GM23338 (cell line): Measurements from ENCODE around the gene CCDC174. TPM values are rescaled to one million over a fixed set of nuclear protein-coding genes. Genes with fewer than 3 reads are reported as not detected.

Experiments
- ATAC-seq: fragments of 200-7000 bp; cut with Tn5 transposase; 3 replicates; pipeline ENCODE4 v1.9.1; 2020
- DNase-seq: peaks from one replicate; pipeline ENCODE4 v3.0.0-alpha.2; 2015; ENCODE audit warnings: low spot score
- H2AFZ ChIP-seq: fragments of 200-600 bp; sonication (generic); 2 replicates; pipeline ENCODE4 v1.8.0; 2016; ENCODE audit warnings: antibody characterized with exemption, mild to moderate bottlenecking, moderate library complexity
- H3F3A ChIP-seq: fragments of 200-600 bp; sonication (generic); replicated peaks from 2 replicates; pipeline ENCODE4 v1.8.0; 2017; ENCODE audit warnings: antibody characterized with exemption, mixed run types, low read depth
- H3K27ac ChIP-seq: fragments of 200-600 bp; sonication (generic); 2 replicates; pipeline ENCODE4 v1.6.1; 2016; ENCODE audit warnings: low read depth
- H3K27me3 ChIP-seq: fragments of 200-600 bp; sonication (generic); 2 replicates; pipeline ENCODE4 v1.8.0; 2016; ENCODE audit warnings: mild to moderate bottlenecking, mixed run types, moderate library complexity; ENCODE audit not compliant: insufficient read depth
- H3K36me3 ChIP-seq: fragments of 200-600 bp; sonication (generic); 2 replicates; pipeline ENCODE4 v1.8.0; 2016; ENCODE audit warnings: mild to moderate bottlenecking; ENCODE audit not compliant: insufficient read depth
- H3K4me1 ChIP-seq: fragments of 200-600 bp; sonication (generic); 2 replicates; pipeline ENCODE4 v1.8.0; 2016; ENCODE audit warnings: mild to moderate bottlenecking, moderate library complexity; ENCODE audit not compliant: insufficient read depth
- H3K4me2 ChIP-seq: fragments of 200-600 bp; sonication (generic); 2 replicates; pipeline ENCODE4 v1.7.1; 2017; ENCODE audit warnings: mixed run types
- H3K4me3 ChIP-seq: fragments of 200-600 bp; sonication (generic); 2 replicates; pipeline ENCODE4 v1.6.1; 2016; ENCODE audit warnings: mixed run types
- H3K79me2 ChIP-seq: fragments of 200-600 bp; sonication (generic); replicated peaks from 2 replicates; pipeline ENCODE4 v1.8.0; 2017; ENCODE audit warnings: mild to moderate bottlenecking; ENCODE audit not compliant: insufficient read depth
- H3K9me2 ChIP-seq: fragments of 200-600 bp; sonication (generic); 2 replicates; pipeline ENCODE4 v1.8.0; 2017; ENCODE audit not compliant: insufficient read depth
- H4K20me1 ChIP-seq: fragments of 200-600 bp; sonication (generic); replicated peaks from 2 replicates; pipeline ENCODE4 v1.8.0; 2017; ENCODE audit warnings: mild to moderate bottlenecking; ENCODE audit not compliant: insufficient read depth
- H3K27ac Mint-ChIP-seq: 2 replicates; pipeline ENCODE4 v1.8.0; 2020; ENCODE audit warnings: inconsistent platforms, mild to moderate bottlenecking, moderate library complexity, mixed read lengths
- H3K27me3 Mint-ChIP-seq: 3 replicates; pipeline ENCODE4 v1.8.0; 2022; ENCODE audit warnings: low read depth, mild to moderate bottlenecking, moderate library complexity, mixed read lengths, inconsistent platforms; ENCODE audit not compliant: insufficient read depth, poor library complexity
- H3K36me3 Mint-ChIP-seq: 3 replicates; pipeline ENCODE4 v1.8.0; 2021; ENCODE audit warnings: low read depth, mild to moderate bottlenecking, inconsistent platforms, moderate library complexity, mixed read lengths
- H3K4me1 Mint-ChIP-seq: 3 replicates; pipeline ENCODE4 v1.8.0; 2020; ENCODE audit warnings: mild to moderate bottlenecking, inconsistent platforms, mixed read lengths
- H3K4me3 Mint-ChIP-seq: 3 replicates; pipeline ENCODE4 v1.8.0; 2021; ENCODE audit warnings: moderate library complexity, mild to moderate bottlenecking, inconsistent platforms, mixed read lengths
- H3K9me3 Mint-ChIP-seq: 3 replicates; pipeline ENCODE4 v1.8.0; 2020; ENCODE audit warnings: moderate library complexity, mild to moderate bottlenecking, inconsistent platforms, mixed read lengths
- CREB1 ChIP-seq: fragments of 250-450 bp; sonication (Bioruptor Pico); IDR thresholded peaks from 2 replicates; pipeline ENCODE4 v1.5.0; 2020; ENCODE audit warnings: low read depth, mild to moderate bottlenecking, moderate library complexity
- CTCF ChIP-seq, 2 experiments: fragments of 200-600 bp in 1 of 2; sonication (generic) in 1 of 2; conservative IDR thresholded peaks; 2 replicates each; pipeline versions ENCODE4 v1.5.1 to v1.6.1; 2016 to 2017; ENCODE audit warnings: antibody characterized with exemption in 2 of 2, low read depth in 2 of 2, mild to moderate bottlenecking in 2 of 2, moderate library complexity in 1 of 2
- ETS1 ChIP-seq: IDR thresholded peaks from 2 replicates; pipeline ENCODE4 v1.6.1; 2016; ENCODE audit warnings: antibody characterized with exemption
- EZH2 ChIP-seq: fragments of 200-600 bp; sonication (generic); IDR thresholded peaks from one replicate; pipeline ENCODE4 v1.8.0; 2017; ENCODE audit warnings: antibody characterized with exemption, mild to moderate bottlenecking, low read depth; ENCODE audit not compliant: unreplicated experiment
- EZH2phosphoT487 ChIP-seq: fragments of 200-600 bp; sonication (generic); IDR thresholded peaks from one replicate; pipeline ENCODE4 v1.8.1; 2018; ENCODE audit warnings: antibody characterized with exemption; ENCODE audit not compliant: unreplicated experiment
- JUNB ChIP-seq: IDR thresholded peaks from one replicate; pipeline ENCODE4 v1.6.1; 2016; ENCODE audit warnings: antibody characterized with exemption; ENCODE audit not compliant: unreplicated experiment
- NANOG ChIP-seq: IDR thresholded peaks from 2 replicates; pipeline ENCODE4 v1.6.1; 2016; ENCODE audit warnings: antibody characterized with exemption, borderline replicate concordance
- STAT1 ChIP-seq: IDR thresholded peaks from one replicate; pipeline ENCODE4 v1.6.1; 2016; ENCODE audit warnings: antibody characterized with exemption; ENCODE audit not compliant: unreplicated experiment
- ZNF331 ChIP-seq: fragments of 250-450 bp; sonication (Bioruptor Pico); IDR thresholded peaks from 2 replicates; pipeline ENCODE4 v1.5.0; 2020; ENCODE audit warnings: low read depth, mild to moderate bottlenecking, moderate library complexity
- polyA plus RNA-seq: library from polyadenylated mRNA; unstranded; fragments of >200 nt; fragmentation: Nextera tagmentation; extraction: Ambion mirVana; gene quantifications from 2 replicates; pipeline ENCODE4 v1.2.1, GENCODE V29; 2016
- total RNA-seq: library from RNA; depleted of rRNA; stranded (reverse); fragments of >200 nt; shearing (Covaris generic); gene quantifications from 2 replicates; pipeline ENCODE4 v1.2.3, GENCODE V29; 2014

Gene CCDC174
- total and polyA plus RNA-seq, 2 experiments from 2014 or later = 11.2 to 46.3 TPM

- Mint-ChIP-seq H3K4me1 (no peaks in the 10 kb centered on the region), H3K9me3 (no peaks in the 10 kb centered on the region), H3K4me3 (no peak overlapping the region), H3K36me3 (peaks cover 79% of the 10 kb centered on the region), H3K27me3 (no peaks in the 10 kb centered on the region), H3K27ac (no peak overlapping the region)
- H4K20me1 ChIP-seq = peaks cover 6% of the 10 kb centered on the region; the same call in 1 of the 2 replicates
- no peak for DNase-seq
- no peak overlapping the region for H3K4me3 ChIP-seq
- H2AFZ ChIP-seq = no peak overlapping the region
- H3K4me2 ChIP-seq = no peak overlapping the region
- no peaks in the 10 kb centered on the region for H3F3A ChIP-seq
- H3K27ac ChIP-seq = no peak overlapping the region
- ATAC-seq = no peak
- no peaks in the 10 kb centered on the region for H3K27me3 ChIP-seq
- no peaks in the 10 kb centered on the region for H3K4me1 ChIP-seq
- H3K36me3 ChIP-seq = peaks cover 65% of the 10 kb centered on the region
- no peak for TF ChIP-seq ZNF331 (CRISPR knock-in tag)
- TF ChIP-seq NANOG = no peak
- no peak for TF ChIP-seq CREB1 (CRISPR knock-in tag)
- no peak for TF ChIP-seq JUNB
- no peak for TF ChIP-seq EZH2
- no peak for TF ChIP-seq EZH2phosphoT487
- no peak for TF ChIP-seq CTCF (conservative IDR thresholded peaks at IDR 0.05; ENCODE audit: low read depth in 2 of 2)
- no peak for TF ChIP-seq ETS1
- TF ChIP-seq STAT1 = no peak
- H3K79me2 ChIP-seq = no peaks in the 10 kb centered on the region
- H3K9me2 ChIP-seq = no peaks in the 10 kb centered on the region
These were observed 12.0 kb downstream of the CCDC174 start for GRCh38 chr3:14663396-14664135.

GRCh38 chr3:14664170-14664569, 12.6 kb downstream of the CCDC174 start:
- Histone ChIP-seq H3F3A (no peaks in the 10 kb centered on the region), H2AFZ (no peak overlapping the region), H3K4me1 (no peaks in the 10 kb centered on the region), H3K9me2 (no peaks in the 10 kb centered on the region), H3K4me3 (no peak overlapping the region), H3K27me3 (no peaks in the 10 kb centered on the region), H3K36me3 (peaks cover 71% of the 10 kb centered on the region), H3K79me2 (no peaks in the 10 kb centered on the region), H3K27ac (no peak overlapping the region), H4K20me1 (peaks cover 6% of the 10 kb centered on the region; the same call in 1 of the 2 replicates), H3K4me2 (no peak overlapping the region)
- H3K36me3 Mint-ChIP-seq = peaks cover 78% of the 10 kb centered on the region
- H3K27ac Mint-ChIP-seq = no peak overlapping the region
- no peaks in the 10 kb centered on the region for H3K27me3 Mint-ChIP-seq
- ATAC-seq = no peak
- no peak overlapping the region for H3K4me3 Mint-ChIP-seq
- DNase-seq = no peak
- H3K4me1 Mint-ChIP-seq = no peaks in the 10 kb centered on the region
- H3K9me3 Mint-ChIP-seq = no peaks in the 10 kb centered on the region
- TF ChIP-seq ZNF331 (CRISPR knock-in tag) = no peak
- TF ChIP-seq CTCF (conservative IDR thresholded peaks at IDR 0.05; ENCODE audit: low read depth in 2 of 2) = no peak
- TF ChIP-seq STAT1 = no peak
